HG02885 (cell line): ENCODE data around the gene RTF1.
A peak's percentile ranks its signal among the peaks of the same experiment; 100 is the strongest.

Experiments
- ATAC-seq: cut with Tn5 transposase; IDR thresholded peaks from one replicate; pipeline ENCODE4 v1.9.1; 2021; ENCODE audit warnings: mild to moderate bottlenecking; ENCODE audit not compliant: unreplicated experiment, poor library complexity

Gene RTF1

DNA sequence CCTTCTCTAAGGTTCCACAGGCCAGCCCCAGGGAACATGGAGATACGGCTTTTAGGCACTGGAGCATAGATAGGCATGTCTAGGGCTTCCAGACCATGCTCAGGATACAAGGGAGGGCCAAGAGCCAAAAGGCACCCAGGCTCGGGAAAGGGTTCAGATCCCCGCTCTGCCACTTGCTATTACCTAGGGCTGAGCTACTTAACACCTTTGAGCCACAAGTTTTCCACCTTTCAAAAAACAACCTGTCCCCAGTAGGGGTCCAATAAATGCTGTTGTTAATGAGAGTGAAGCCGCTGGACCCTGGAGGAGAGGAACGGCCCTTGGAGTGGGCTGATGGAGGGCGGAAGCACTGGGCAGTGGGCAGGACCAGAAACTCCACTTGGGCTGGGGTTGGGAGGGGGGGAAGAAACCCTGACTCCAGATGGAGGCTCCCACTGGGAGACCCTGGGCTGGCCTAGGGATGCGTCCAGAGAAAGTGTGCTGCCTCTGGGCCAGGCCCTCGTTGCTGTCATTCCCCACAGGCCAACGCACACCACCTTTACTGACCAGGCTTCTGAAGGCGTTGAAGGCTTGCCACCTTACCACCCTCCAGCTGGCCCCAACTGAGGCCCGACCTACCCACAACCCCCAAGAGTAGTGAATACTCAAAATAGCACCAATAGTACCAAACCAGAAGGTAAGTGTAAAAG is 68.2 kb downstream of the RTF1 start:
- ATAC-seq, result no peak

DNA sequence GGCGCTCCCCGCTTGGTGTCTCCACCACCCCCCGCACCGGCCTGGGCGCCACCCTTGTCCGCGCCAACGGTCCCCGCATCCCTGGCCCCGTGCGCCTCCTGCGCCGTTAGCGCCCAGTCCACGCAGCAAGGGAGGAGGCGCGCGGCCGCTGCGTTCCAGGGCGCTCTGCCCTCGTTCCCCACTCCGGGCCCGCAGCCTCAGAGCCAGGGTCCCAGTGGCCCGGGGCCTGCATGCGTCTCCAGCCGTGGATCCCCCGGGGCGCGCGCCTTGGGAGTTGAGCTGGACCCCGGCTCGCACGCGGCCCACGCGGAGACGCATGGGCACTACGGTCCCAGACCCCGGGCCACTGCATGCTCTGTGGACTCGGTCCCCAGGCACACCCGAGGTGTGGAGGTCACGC is 69.4 kb downstream of the RTF1 start:
- ATAC-seq, result no peak

DNA sequence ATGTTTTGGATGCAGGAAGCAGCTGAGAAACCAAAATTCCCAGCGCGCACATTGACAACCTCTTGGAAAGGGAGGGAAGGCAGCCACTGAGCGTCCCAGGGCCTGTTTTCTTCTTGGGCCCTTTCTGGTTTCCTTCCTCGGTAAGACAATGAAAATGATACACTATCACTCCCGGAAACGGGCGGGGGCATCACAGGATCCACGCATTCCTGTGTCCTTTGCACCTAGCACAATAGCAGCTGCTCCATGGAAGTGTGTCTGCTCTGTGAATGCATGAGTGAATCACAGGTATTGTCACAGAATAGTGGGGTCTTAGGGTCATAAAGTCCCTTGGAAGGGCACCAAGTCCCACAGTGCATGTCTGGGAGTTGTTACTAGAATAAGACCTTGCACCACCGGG is 70.5 kb downstream of the RTF1 start:
- ATAC-seq, result no peak

DNA sequence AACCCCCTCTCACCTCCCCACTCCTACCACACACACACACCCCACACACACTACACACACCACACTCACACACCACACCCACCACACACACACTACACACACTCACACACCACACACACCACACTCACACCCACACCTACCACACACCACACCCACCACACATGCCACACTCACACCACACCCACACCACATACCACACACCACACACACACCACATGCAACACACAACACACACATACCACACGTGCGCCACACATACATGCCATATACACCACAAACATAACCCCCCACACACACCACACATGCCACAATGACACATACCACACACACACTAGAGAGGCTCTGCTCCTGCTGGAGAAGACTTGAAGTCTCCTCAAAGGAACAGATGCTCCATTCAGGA is 70.9 kb downstream of the RTF1 start:
- no peak for ATAC-seq

DNA sequence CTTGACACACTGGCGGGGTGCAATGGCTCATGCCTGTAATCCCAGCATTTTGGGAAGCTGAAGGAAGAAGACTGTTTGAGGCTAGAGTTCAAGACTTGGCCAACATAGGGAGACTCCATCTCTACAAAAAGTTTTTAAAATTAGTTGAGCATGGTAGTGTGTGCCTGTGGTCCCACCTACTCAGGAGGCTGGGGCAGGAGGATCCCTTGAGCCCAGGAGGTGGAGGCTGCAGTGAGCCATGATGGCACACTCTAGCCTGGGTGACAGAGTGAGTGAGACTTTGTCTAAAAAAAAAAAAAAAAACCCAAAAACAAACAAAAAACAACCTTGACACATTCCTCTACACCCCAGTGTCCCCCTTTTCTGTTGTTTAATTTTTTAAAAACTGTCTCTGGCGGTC is 72.7 kb downstream of the RTF1 start:
- ATAC-seq, result no peak

DNA sequence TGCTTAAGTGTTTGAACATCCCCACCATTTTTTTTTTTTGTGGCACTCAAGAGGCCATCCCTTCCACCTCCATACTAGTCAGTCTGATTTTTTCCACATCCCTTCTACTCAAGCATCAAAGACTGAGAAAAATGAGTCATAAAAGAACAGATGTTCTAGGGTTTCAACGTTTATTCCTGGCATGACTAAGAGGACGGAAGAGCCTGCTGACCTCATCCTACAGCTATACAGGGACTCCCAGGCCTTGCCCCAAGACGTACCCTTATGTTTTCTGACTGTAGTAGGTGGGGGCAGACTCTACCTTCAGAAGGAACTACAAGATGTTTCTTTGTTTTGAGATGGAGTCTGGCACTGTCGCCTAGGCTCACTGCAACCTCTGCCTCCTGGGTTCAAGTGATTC is 73.5 kb downstream of the RTF1 start:
- ATAC-seq, result no peak

DNA sequence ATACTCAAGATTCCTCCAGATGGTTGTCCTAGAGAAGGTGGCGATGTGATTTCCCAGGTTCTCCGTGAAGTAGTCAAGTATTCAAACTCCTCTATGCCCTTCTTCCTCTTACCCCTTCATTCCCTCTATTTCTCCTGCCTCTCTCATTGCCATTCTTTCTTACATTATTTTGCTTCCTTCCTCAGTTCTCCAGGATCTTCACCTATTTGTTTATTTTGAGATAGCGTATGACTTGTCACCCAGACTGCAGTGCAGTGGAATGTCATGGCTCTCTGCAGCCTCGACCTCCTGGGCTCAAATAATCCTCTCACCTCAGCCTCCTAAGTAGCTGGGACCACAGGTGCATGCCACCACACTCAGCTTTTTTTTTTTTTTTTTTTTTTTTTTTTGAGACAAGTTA is 75.0 kb downstream of the RTF1 start:
- no peak for ATAC-seq

DNA sequence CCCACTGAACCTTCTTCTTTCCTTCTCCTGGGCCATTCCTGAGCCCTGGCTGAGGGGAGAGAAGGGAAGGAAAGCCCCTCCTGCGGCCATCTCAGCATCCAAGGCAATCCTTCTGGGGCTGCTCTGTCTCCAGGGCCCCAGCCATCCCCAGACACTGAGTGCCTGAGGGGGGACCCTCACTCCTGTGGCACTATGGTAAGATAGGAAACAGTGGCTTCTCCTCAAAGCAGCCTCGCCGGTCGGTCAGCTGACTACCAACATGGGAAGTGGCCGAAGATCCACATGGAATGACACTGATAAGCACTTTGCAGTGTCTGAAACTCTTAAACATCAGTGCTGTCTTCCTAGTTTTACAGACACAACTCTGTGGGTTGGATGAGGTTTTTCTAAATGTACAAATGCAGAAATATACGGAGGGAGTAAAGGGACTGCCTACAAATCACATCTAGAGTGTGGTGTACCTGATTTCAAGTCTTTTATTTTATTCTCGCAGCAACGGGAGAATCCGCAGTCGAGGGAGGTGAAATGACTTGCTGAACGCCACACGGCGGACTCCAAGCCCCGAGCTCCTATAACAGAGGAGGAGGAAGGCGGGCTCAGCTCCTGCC is 75.8 kb downstream of the RTF1 start:
- no peak for ATAC-seq

DNA sequence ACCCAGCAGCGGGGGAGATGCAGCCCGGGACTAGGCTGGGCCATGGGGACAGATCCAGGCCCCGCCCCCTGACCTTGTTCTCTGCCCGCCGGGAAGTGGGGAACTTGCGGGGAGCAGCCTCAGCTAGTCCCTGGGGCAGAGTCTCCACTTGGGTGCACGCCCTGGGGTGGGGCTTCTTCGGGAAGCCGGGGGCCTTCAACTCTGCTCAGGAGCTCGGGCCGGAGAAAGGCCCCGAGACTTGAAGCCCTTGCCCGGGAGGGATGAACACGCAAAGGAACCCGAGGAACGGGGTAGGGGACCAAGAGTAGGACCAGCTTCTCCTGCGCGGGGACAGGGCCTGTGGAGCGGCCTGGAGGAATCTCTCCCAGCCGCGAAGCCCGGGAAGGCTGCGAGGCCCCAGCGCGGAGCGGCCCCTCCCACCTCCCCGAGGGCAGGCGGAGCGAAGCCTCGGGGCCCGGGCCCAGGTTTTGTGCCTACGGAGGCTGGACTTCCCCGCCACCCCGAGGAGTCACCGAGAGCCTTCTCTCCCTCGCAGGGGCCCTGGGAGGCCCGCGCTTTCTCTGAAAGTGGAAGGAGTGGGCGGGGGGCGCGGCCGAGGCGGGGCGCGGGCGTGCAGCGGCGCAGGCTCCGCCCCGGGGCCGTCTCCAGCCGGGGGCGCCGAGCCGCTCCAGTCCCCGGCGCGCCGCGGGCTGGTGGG is 76.5 kb downstream of the RTF1 start, which contains the start of gene ITPKA:
Gene ITPKA, plus strand, starts transcription at position 670 of the 697 bp plus-strand sequence. CDS start 54 bp downstream, outside the sequence.
- ATAC-seq, result peak; percentile 83

DNA sequence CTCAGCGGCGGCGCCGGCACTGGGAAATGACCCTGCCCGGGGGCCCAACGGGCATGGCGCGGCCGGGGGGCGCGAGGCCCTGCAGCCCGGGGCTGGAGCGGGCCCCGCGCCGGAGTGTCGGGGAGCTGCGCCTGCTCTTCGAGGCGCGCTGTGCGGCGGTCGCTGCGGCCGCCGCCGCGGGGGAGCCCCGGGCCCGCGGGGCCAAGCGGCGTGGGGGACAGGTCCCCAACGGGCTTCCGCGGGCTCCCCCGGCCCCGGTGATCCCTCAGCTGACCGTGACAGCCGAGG is 77.0 kb downstream of the RTF1 start:
- no peak for ATAC-seq

DNA sequence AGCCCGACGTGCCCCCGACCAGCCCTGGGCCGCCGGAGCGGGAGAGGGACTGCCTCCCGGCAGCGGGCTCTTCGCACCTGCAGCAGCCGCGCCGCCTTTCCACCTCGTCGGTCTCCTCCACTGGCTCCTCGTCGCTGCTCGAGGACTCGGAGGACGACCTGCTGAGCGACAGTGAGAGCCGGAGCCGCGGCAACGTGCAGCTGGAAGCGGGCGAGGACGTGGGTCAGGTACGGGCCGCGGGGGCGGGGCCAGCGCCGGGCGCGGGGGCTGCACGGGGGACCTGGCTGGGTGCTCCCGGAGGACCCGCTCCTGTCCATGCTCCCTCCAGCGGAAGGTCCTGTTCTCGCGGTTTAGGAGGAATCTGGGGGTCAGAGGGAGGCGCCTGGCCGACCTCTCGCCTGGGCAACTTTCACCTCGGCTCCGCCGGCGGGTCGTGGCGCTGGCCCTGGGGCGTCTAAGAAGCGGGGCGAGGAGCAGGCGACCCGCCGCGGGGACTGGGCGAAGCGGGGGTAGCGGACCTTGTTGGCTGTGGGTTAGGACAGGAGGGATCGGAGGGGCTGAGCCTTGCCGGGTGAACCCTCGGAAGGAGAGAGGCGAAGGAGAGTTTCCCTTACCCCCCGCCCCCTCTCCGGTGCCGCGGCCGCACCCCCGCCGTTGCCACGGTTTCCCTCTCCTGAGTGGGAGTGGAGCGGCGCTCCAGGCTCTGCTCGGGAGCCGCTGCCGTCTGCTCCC is 77.5 kb downstream of the RTF1 start:
- peak; percentile 19 for ATAC-seq

DNA sequence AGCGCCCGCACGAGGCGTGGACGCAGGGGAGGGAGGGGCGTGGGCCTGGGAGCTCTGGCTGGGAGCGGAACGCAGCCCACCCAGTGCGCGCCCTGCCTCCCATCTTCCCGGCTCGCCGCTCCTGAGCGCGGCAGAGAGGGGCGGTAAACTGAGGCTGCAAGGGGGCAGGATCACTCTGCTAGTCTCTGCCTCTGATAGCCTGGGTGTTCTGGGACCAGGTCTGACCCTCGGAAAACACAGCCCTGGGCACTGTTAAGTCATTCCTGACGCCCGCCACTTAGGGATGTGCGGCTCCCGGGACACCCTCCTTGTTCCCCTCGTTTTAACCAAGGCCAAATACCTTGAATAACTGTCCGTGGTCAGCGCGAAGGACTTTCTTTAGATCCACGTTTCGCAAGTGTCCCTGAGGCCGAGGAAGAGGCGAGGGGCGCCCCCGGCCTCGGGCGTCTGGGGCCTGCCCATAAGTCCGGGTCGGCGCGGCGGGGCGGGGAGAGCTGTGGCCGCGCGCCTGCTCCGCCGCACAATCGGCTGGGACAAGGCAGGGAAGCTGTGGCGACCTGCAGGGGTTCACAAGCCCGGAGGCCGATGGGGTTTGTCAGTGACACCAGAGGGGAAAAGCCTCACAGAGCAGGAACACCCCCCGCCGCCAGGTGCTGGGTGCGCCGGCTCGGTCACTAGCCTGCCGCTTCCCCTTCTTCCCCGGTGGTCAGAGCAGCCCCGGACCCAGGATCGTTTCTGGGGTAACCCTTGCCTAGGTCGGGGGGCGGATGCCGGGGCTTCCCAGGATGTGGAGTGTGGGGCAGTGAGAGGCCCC is 78.2 kb downstream of the RTF1 start:
- ATAC-seq, result no peak

DNA sequence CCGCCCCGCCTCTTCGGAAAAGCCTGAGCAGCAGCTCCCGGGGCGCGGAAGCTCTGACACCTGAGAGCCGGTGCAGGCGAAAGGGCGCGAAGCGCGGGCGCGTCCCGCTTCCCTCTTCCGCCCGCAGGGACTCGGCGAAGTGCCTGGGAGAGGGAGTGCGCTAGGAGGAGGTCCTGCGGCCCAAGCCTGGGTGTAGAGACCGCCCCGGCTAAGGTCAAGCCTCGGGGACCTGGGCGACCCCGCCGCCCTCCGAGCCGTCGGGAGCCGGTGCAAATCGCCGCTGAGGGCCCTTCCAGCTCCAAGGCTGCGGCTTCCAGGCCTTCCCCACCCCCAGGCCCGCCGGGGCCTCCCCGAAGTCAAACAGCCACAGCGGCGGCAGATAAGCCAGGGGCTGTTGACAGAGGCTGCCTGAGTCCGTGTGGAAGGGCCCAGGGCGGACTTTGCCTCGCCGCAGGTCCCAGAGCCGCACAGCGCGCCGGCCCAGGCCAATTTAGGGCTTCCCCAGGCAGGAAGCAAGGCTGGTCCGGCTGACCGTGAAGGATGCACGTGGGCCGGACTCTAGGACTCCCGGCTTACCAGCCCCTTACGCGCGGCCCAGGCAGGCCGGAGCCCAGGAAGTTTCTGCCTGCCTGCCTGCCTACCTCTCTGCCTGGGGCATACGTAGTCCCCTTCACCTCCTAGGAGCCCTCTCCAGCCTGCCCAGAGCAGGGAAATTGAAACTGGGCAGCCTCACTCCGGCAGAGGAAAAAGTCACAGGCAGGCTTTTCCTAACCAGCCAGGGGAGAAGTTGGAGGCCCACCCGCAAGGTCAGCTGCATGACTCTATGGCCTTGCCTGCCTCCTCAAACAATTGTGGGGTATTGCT is 79.1 kb downstream of the RTF1 start:
- no peak for ATAC-seq

DNA sequence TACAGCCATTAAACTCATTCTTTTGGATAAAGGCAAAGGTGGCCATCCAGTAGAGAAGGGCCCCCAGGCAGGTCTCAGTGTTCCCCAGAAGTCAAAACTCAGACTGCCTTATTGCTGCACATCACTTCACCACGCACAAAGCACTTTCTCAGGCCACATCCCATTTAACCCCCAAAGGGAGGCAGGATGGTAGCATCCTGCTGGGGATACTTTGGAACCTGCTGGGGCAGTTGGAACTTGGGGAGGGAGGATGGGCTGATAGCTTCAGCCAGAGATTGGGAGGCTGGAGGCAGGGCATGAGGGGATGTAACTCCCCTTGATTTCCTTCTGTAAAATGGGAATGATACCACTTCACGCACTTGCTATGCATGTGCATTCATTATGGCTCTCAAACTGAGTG is 81.8 kb downstream of the RTF1 start:
- no peak for ATAC-seq

DNA sequence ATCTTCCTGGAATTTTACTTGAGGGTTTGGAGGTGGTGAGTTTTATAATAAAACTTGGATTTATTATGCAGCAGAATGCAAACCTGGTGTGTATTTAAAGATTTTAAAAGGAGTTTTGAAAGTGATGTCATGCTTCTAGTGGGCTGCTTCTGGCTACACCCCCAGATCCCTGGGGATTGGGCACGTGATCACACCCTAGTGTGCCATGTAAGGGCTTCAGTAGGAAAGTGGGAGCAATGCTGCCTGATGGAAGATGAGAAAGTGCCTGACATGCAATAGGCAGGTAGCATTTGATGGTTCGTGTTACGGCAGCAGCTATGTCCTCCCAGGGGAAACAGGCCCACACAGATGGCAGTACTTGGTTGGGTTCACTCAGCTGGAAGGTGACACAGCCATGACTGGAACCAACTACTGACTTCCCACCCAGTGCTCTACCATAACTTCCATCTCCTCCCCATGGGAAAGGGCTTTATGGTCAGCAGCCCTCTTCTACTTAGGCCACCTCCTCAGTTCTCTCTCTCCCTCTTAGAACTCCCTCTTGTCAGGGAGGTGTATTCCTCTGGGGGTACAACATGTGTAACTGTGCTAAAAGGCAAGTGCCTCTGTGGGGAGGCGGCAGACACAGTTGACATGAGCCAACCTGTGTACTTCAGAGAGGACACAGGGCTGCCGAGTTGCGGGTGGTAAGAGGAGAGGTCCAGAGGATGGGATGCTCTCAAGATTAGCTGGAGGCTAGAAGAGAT is 82.4 kb downstream of the RTF1 start:
- ATAC-seq, result no peak

DNA sequence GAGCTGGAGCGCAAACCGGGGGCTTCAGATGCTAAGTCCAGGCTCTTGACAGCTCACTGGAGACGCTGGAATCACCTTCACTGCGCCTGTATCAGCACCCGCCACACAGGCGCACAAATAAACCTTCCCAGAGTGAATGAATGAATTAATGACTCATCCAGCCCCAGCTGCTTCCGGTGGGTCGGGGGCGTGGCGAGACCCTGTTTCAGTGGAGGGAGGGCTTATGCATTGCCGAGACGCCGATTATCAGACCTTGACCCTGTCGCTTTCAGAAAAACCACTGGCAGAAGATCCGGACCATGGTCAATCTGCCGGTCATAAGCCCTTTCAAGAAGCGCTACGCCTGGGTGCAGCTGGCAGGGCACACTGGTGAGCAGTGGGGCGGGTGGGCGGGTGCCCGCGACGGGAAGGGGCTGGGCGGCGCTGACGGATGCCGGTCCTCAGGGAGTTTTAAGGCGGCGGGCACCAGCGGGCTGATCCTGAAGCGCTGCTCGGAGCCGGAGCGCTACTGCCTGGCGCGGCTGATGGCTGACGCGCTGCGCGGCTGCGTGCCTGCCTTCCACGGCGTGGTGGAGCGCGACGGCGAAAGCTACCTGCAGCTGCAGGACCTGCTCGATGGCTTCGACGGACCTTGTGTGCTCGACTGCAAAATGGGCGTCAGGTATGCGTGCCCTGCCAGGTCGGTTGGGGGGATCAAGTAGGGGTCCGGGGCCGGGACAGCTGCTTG is 84.5 kb downstream of the RTF1 start:
- no peak for ATAC-seq

DNA sequence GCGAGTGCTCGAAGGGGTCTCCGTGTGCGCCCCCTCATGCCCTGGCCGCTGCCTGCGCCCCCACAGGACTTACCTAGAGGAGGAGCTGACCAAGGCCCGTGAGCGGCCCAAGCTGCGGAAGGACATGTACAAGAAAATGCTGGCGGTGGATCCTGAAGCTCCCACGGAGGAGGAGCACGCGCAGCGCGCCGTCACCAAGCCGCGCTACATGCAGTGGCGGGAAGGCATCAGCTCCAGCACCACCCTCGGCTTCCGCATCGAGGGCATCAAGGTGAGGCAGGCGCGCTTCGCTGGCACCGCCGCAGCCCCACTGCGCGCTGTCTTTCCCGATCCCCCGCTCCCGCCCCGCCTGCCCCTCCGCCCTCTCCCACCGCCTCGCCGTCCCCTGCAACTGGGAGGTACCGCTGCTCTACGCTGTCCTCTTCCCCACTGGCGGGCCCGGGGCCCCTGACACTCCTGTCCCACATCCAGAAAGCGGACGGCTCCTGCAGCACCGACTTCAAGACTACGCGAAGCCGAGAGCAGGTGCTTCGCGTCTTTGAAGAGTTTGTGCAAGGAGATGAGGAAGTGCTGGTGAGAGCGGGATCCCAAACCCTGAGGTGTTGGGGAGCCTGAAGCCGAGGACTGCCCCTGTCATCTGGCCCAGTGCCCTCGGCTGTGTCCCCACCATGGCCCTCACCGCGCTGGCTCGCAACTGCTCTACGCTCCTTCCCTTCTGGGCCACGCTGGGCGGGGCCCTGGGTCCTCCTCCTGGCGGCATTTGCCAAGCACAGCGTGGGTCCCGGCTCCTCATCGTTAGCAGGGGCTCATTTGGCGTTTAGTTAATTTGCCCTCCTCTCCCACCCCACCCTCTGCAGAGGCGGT is 85.3 kb downstream of the RTF1 start:
- no peak for ATAC-seq
